Stimulated activated CD4-positive, alpha-beta T cell treated with anti-CD3 and anti-CD28 coated beads, Interleukin-1b, Interleukin-23, amount 100 ng/mL, for 48 hours (primary cell): Measurements from ENCODE around the gene M6PR.
"Not testable (repeated sequence)": the region's sequence is repeated elsewhere in the genome, so short reads cannot be mapped to it uniquely, and the experiment has no call there.

Source experiments
- DNase-seq: peaks from one replicate; pipeline ENCODE4 v3.0.0-alpha.2; 2020

Gene M6PR

GRCh38 chr12:8911606-8912268, 37.7 kb downstream of the M6PR start:
- DNase-seq: no peak

- no peak for DNase-seq
These were observed 39.7 kb downstream of the M6PR start for GRCh38 chr12:8909752-8910151.

- no peak for DNase-seq
These were observed 41.9 kb downstream of the M6PR start for GRCh38 chr12:8907513-8907912.

- DNase-seq: no peak
These were observed 42.9 kb downstream of the M6PR start for GRCh38 chr12:8906266-8907180.

GRCh38 chr12:8905546-8905945, 43.9 kb downstream of the M6PR start:
- no peak for DNase-seq

GRCh38 chr12:8904665-8905064, 44.8 kb downstream of the M6PR start:
- DNase-seq: no peak

- no peak for DNase-seq
These were observed 45.8 kb downstream of the M6PR start for GRCh38 chr12:8903646-8904045.

- DNase-seq: not testable (repeated sequence)
These were observed 46.7 kb downstream of the M6PR start for GRCh38 chr12:8902703-8903102.

- no peak for DNase-seq
These were observed 49.6 kb downstream of the M6PR start for GRCh38 chr12:8899830-8900229.

GRCh38 chr12:8897081-8897480, 52.4 kb downstream of the M6PR start:
- DNase-seq: no peak

GRCh38 chr12:8894986-8895385, 54.5 kb downstream of the M6PR start:
- DNase-seq: no peak

- no peak for DNase-seq
These were observed 55.1 kb downstream of the M6PR start for GRCh38 chr12:8894378-8894777.

- no peak for DNase-seq
These were observed 57.5 kb downstream of the M6PR start for GRCh38 chr12:8891976-8892375.
